Jurkat, Clone E6-1 (cell line): ENCODE data around the gene POMC. TPM values are rescaled to one million over a fixed set of nuclear protein-coding genes. Genes with fewer than 3 reads are reported as not detected.
"Not testable (repeated sequence)": the region's sequence is repeated elsewhere in the genome, so short reads cannot be mapped to it uniquely, and the experiment has no call there.

Source experiments
- DNase-seq: peaks from one replicate; pipeline ENCODE4 v3.0.0-alpha.2; 2011; ENCODE audit warnings: low read depth, low spot score
- H3K4me3 ChIP-seq: 2 replicates; pipeline ENCODE4 v1.5.1; 2011; ENCODE audit warnings: mild to moderate bottlenecking, low read length, control low read depth, moderate library complexity
- polyA plus RNA-seq: library from polyadenylated mRNA; unstranded; fragments of >200 nt; gene quantifications from one replicate; pipeline ENCODE4 v1.2.1, GENCODE V29; 2012; ENCODE audit warnings: missing spikeins; ENCODE audit not compliant: insufficient read length, insufficient read depth

Gene POMC
- polyA plus RNA-seq: not detected

- DNase-seq: no peak
These were observed at the start of gene POMC for GRCh38 chr2:25168256-25169072. Gene POMC, minus strand, starts transcription at chr2:25168580. Its CDS starts 3,808 bp downstream, at chr2:25164772.

GRCh38 chr2:25218100-25218499 lies 49.7 kb upstream of the POMC start:
- no peak for DNase-seq
- no peak overlapping the region for H3K4me3 ChIP-seq

More at GRCh38 chr2:25168256-25169072, at the start of gene POMC:
- no peak within 1 kb of the TSS for H3K4me3 ChIP-seq

- DNase-seq: peak; percentile 67
- peak overlapping the region; percentile 64 for H3K4me3 ChIP-seq
These were observed 47.7 kb upstream of the POMC start for GRCh38 chr2:25215948-25216679.

GRCh38 chr2:25215232-25215631 lies 46.9 kb upstream of the POMC start:
- DNase-seq: no peak
- peak overlapping the region; percentile 64 for H3K4me3 ChIP-seq

- no peak overlapping the region for H3K4me3 ChIP-seq
- DNase-seq: no peak
These were observed 44.8 kb upstream of the POMC start for GRCh38 chr2:25213229-25213628.

- not testable (repeated sequence) for DNase-seq, H3K4me3 ChIP-seq
These were observed 42.5 kb upstream of the POMC start for GRCh38 chr2:25210923-25211322.

GRCh38 chr2:25207078-25207545 lies 38.7 kb upstream of the POMC start:
- DNase-seq: peak; percentile 69
- H3K4me3 ChIP-seq: no peak overlapping the region

- no peak overlapping the region for H3K4me3 ChIP-seq
- no peak for DNase-seq
These were observed 35.9 kb upstream of the POMC start for GRCh38 chr2:25204190-25204838.

- peak; percentile 69 for DNase-seq
- no peak overlapping the region for H3K4me3 ChIP-seq
These were observed 33.9 kb upstream of the POMC start for GRCh38 chr2:25202275-25202674.

GRCh38 chr2:25201794-25202193 lies 33.4 kb upstream of the POMC start:
- H3K4me3 ChIP-seq: no peak overlapping the region
- no peak for DNase-seq

- no peak for DNase-seq
- no peak overlapping the region for H3K4me3 ChIP-seq
These were observed 32.9 kb upstream of the POMC start for GRCh38 chr2:25201265-25201664.

- DNase-seq: no peak
- H3K4me3 ChIP-seq: no peak overlapping the region
These were observed 30.2 kb upstream of the POMC start for GRCh38 chr2:25198576-25198975.

GRCh38 chr2:25198209-25198525 lies 29.8 kb upstream of the POMC start:
- H3K4me3 ChIP-seq: no peak overlapping the region
- DNase-seq: no peak

GRCh38 chr2:25197336-25198208 lies 29.2 kb upstream of the POMC start:
- H3K4me3 ChIP-seq: no peak overlapping the region
- DNase-seq: no peak

- no peak overlapping the region for H3K4me3 ChIP-seq
- DNase-seq: no peak
These were observed 26.3 kb upstream of the POMC start for GRCh38 chr2:25194576-25195122.

- H3K4me3 ChIP-seq: no peak overlapping the region
- DNase-seq: no peak
These were observed 22.2 kb upstream of the POMC start for GRCh38 chr2:25190536-25190935.

- DNase-seq: no peak
- H3K4me3 ChIP-seq: no peak overlapping the region
These were observed 20.0 kb upstream of the POMC start for GRCh38 chr2:25188405-25188804.

- H3K4me3 ChIP-seq: no peak overlapping the region
- DNase-seq: no peak
These were observed 19.5 kb upstream of the POMC start for GRCh38 chr2:25187729-25188350.
